K562 (cell line): ENCODE measurements around the gene SAPCD1. TPM values are rescaled to one million over a fixed set of nuclear protein-coding genes. Genes with fewer than 3 reads are reported as not detected.

Experiments
- ARID2 ChIP-seq: fragments of 450-650 bp; IDR thresholded peaks from 2 replicates; pipeline ENCODE4 v1.6.1; 2017; ENCODE audit warnings: antibody characterized with exemption, mild to moderate bottlenecking
- ARNT ChIP-seq, 2 experiments: fragments of 450-650 bp; IDR thresholded peaks; 2 replicates each; pipeline ENCODE4 v1.6.1; 2016; ENCODE audit warnings: mild to moderate bottlenecking in 1 of 2
- CHCHD3 ChIP-seq: fragments of 250-450 bp; sonication (Bioruptor Pico); IDR thresholded peaks from 2 replicates; pipeline ENCODE4 v2.1.2; 2022; ENCODE audit warnings: mild to moderate bottlenecking
- DACH1 ChIP-seq: fragments of 450-650 bp; IDR thresholded peaks from 2 replicates; pipeline ENCODE4 v1.6.1; 2018; ENCODE audit not compliant: partially characterized antibody
- E2F3 ChIP-seq: fragments of 250-450 bp; sonication (Bioruptor Pico); IDR thresholded peaks from 2 replicates; pipeline ENCODE4 v1.4.0; 2020; ENCODE audit warnings: mild to moderate bottlenecking
- MBD2 ChIP-seq: sonication (generic); IDR thresholded peaks from 2 replicates; pipeline ENCODE4 v1.6.1; 2016; ENCODE audit warnings: low read depth, borderline replicate concordance
- PBX2 ChIP-seq, 2 experiments: IDR thresholded peaks in 1 of 2; conservative IDR thresholded peaks in 1 of 2; 2 replicates each; pipeline ENCODE4 v1.6.1; 2016; ENCODE audit warnings: low read depth in 2 of 2, mild to moderate bottlenecking in 1 of 2, missing compliant biosample characterization in 1 of 2, missing genetic modification characterization in 1 of 2, moderate library complexity in 1 of 2
- RBM39 ChIP-seq: fragments of 200-400 bp; formaldehyde crosslinking; optimal IDR thresholded peaks from 2 replicates; pipeline ENCODE3; 2018; ENCODE audit warnings: low read depth, low read length
- RFX5 ChIP-seq: IDR thresholded peaks from 2 replicates; pipeline ENCODE4 v1.6.1; 2011; ENCODE audit warnings: low read depth, mild to moderate bottlenecking, improper control_type of control experiment, low read length
- SAFB ChIP-seq: fragments of 200-400 bp; formaldehyde crosslinking; IDR thresholded peaks from 2 replicates; pipeline ENCODE4 v1.6.1; 2017; ENCODE audit warnings: low read depth, low read length, borderline replicate concordance
- TBL1XR1 ChIP-seq, 2 experiments: IDR thresholded peaks; 2 replicates each; pipeline ENCODE4 v1.6.1; 2012; ENCODE audit warnings: improper control_type of control experiment in 2 of 2, low read length in 2 of 2, mild to moderate bottlenecking in 1 of 2
- TFAP4 ChIP-seq: sonication (generic); formaldehyde crosslinking; IDR thresholded peaks from 2 replicates; pipeline ENCODE4 v1.8.0; 2022; ENCODE audit warnings: missing genetic modification reagents, mild to moderate bottlenecking, moderate library complexity, borderline replicate concordance
- TRIM25 ChIP-seq: fragments of 450-650 bp; IDR thresholded peaks from 2 replicates; pipeline ENCODE4 v1.7.0; 2016; ENCODE audit warnings: borderline replicate concordance
- TRIM28 ChIP-seq: fragments of 450-650 bp; IDR thresholded peaks from 2 replicates; pipeline ENCODE4 v1.6.1; 2017
- USF2 ChIP-seq: sonication (generic); formaldehyde crosslinking; IDR thresholded peaks from 2 replicates; pipeline ENCODE4 v1.5.0; 2020; ENCODE audit warnings: missing genetic modification reagents
- ZBTB12 ChIP-seq: fragments of 250-450 bp; sonication (Bioruptor Pico); IDR thresholded peaks from 2 replicates; pipeline ENCODE4 v1.4.0; 2020
- ZBTB17 ChIP-seq: fragments of 450-650 bp; formaldehyde crosslinking; IDR thresholded peaks from 2 replicates; pipeline ENCODE4 v1.4.0; 2020; ENCODE audit warnings: mild to moderate bottlenecking
- ZBTB2 ChIP-seq: fragments of 450-650 bp; IDR thresholded peaks from 2 replicates; pipeline ENCODE4 v1.6.1; 2016; ENCODE audit warnings: antibody characterized with exemption
- ZBTB7A ChIP-seq: IDR thresholded peaks from 2 replicates; pipeline ENCODE4 v1.6.1; 2011; ENCODE audit warnings: low read depth, mild to moderate bottlenecking, low read length, moderate library complexity, borderline replicate concordance; ENCODE audit not compliant: control insufficient read depth
- polyA plus RNA-seq, 8 experiments: library from polyadenylated mRNA; depleted of rRNA in 4 of 8; stranded (reverse) in 5 of 8; unstranded in 3 of 8; fragments of >200 nt; fragmentation: Nextera tagmentation in 2 of 8; fragmentation: Illumina TruSeq in 1 of 8; extraction: Ambion mirVana in 2 of 8; extraction: Trizol in 1 of 8; gene quantifications; 2 replicates each; pipeline versions ENCODE4 v1.2.1 to v1.2.3, GENCODE V29; 2011 to 2014; ENCODE audit warnings: inconsistent platforms in 1 of 8, missing spikeins in 1 of 8
- total RNA-seq, 7 experiments: library from RNA; depleted of rRNA in 6 of 7; stranded (reverse); fragments of >200 nt in 6 of 7; fragmentation: Illumina TruSeq in 2 of 7; extraction: Trizol in 2 of 7; gene quantifications; 2 replicates each; pipeline versions ENCODE4 v1.2.1 to v1.2.3, GENCODE V29; 2011 to 2021; ENCODE audit warnings: low replicate concordance in 1 of 7

SAPCD1 gene
- total and polyA plus RNA-seq, 9 of the 15 experiments (the other 6 are each of a cell fraction or from before 2014, with no cell fraction given), result 2.6 to 30.2 (median 7.4) TPM

GRCh38 chr6:31794294-31794865, 31.9 kb downstream of the SAPCD1 start (continued):
- TF ChIP-seq PBX2 (CRISPR knock-in tag; IDR thresholded peaks at IDR 0.05; ENCODE audit: low read depth) (no peak), PBX2 (tag; conservative IDR thresholded peaks at IDR 0.05; ENCODE audit: low read depth) (no peak), MBD2 (no peak), ARNT (IDR thresholded peaks at IDR 0.05) (peak in 1 of 2 experiments; percentile 80; a peak in 2 of 4 replicates), DACH1 (no peak), TRIM28 (no peak), ARID2 (no peak), ZBTB2 (no peak; the same call in 1 of the 2 replicates), ZBTB17 (CRISPR knock-in tag) (no peak), RBM39 (no peak), ZBTB7A (no peak), RFX5 (no peak), SAFB (no peak), CHCHD3 (CRISPR knock-in tag) (no peak), USF2 (CRISPR knock-in tag) (no peak), ZBTB12 (CRISPR knock-in tag) (no peak), TFAP4 (CRISPR knock-in tag) (no peak), TBL1XR1 (IDR thresholded peaks at IDR 0.05; ENCODE audit: low read length in 2 of 2) (0 out of 4 replicates have a peak, but pooled peaks of 1 of the 2 experiments have one; percentile 13), TRIM25 (no peak), E2F3 (CRISPR knock-in tag) (0 out of 2 replicates have a peak, but pooled peaks have one; percentile 42)
